ENCODE results near the gene ARHGEF28. TPM values are rescaled to one million over a fixed set of nuclear protein-coding genes. Genes with fewer than 3 reads are reported as not detected.

The ARHGEF28 gene
- total RNA-seq, 6 donors from 2014 or later: 14.4 to 47.1 (median 24.4) TPM

DNA sequence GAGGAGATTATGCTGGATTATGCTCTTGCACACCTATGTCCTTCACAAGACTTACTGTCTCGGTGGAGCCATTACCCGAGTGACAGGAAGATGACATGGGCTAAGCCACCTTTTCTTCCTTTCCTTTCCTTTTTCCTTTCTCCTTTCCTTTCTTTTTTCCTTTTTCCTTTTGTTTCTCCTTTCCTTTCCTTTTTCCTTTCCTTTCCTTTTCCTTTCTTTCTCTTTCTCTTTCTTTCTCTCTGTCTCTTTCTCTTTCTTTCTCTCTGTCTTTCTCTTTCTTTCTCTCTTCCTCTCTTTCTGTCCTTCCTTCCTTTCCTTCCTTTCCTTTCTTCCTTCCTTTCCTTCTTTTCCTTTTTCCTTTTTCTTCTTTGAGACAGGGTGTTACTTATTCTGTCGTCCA lies 202.5 kb downstream of the ARHGEF28 start:
- Histone ChIP-seq H3K27ac (no peak overlapping the region), H3K9me3 (no peaks in the 10 kb centered on the region), H3K4me3 (no peak overlapping the region), H3K36me3 (no peaks in the 10 kb centered on the region), H3K4me1 (peaks cover 0 to 19% (median 12%) of the 10 kb centered on the region in 4 donors), H3K27me3 (no peaks in the 10 kb centered on the region)
- 80 to 84% methylated on average over 3 of the region's 3 CpGs for WGBS, 2 donors
- TF ChIP-seq POLR2AphosphoS5 (IDR thresholded peaks at IDR 0.05): no peak
- TF ChIP-seq, protein P1, sequence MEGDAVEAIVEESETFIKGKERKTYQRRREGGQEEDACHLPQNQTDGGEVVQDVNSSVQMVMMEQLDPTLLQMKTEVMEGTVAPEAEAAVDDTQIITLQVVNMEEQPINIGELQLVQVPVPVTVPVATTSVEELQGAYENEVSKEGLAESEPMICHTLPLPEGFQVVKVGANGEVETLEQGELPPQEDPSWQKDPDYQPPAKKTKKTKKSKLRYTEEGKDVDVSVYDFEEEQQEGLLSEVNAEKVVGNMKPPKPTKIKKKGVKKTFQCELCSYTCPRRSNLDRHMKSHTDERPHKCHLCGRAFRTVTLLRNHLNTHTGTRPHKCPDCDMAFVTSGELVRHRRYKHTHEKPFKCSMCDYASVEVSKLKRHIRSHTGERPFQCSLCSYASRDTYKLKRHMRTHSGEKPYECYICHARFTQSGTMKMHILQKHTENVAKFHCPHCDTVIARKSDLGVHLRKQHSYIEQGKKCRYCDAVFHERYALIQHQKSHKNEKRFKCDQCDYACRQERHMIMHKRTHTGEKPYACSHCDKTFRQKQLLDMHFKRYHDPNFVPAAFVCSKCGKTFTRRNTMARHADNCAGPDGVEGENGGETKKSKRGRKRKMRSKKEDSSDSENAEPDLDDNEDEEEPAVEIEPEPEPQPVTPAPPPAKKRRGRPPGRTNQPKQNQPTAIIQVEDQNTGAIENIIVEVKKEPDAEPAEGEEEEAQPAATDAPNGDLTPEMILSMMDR (IDR thresholded peaks at IDR 0.05): no peak
- TF ChIP-seq POLR2A (IDR thresholded peaks at IDR 0.05): no peak
- no peak for TF ChIP-seq EP300 (IDR thresholded peaks at IDR 0.05)
- DNase-seq (no peak), ATAC-seq (ENCODE audit: low FRiP score in 2 of 2) (no peak)

DNA sequence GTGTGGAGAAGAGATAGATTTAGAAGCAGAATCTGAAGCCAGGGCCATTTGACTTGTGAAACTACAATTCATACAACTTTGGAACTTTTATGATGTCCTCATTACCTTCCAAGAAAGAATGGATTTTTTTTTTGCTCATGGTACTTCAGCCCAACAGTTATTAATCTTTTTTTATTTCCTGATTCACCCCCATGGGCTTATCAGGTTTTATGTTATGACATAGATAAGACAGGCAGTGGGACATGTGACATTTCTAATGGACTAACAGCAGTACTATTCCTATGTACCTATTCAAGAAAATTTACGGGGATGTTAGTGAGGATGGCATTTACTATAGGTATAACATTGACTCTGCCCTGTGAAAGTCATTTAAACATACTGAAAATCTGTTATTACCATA lies 204.7 kb downstream of the ARHGEF28 start:
- no peak for DNase-seq
- no peaks in the 10 kb centered on the region for H3K9me3 ChIP-seq
- no peak for ATAC-seq (ENCODE audit: low FRiP score in 2 of 2)
- H3K27me3 ChIP-seq: no peaks in the 10 kb centered on the region
- H3K27ac ChIP-seq: no peak overlapping the region
- H3K4me3 ChIP-seq: no peak overlapping the region
- H3K36me3 ChIP-seq: no peaks in the 10 kb centered on the region
- WGBS, 2 donors: 86 to 91% methylated on average over 1 of the region's 1 CpG
- H3K4me1 ChIP-seq: peaks cover 0 to 15% (median 10%) of the 10 kb centered on the region in 4 donors
- TF ChIP-seq POLR2AphosphoS5 (IDR thresholded peaks at IDR 0.05) (no peak), POLR2A (IDR thresholded peaks at IDR 0.05) (no peak), EP300 (IDR thresholded peaks at IDR 0.05) (no peak)

DNA sequence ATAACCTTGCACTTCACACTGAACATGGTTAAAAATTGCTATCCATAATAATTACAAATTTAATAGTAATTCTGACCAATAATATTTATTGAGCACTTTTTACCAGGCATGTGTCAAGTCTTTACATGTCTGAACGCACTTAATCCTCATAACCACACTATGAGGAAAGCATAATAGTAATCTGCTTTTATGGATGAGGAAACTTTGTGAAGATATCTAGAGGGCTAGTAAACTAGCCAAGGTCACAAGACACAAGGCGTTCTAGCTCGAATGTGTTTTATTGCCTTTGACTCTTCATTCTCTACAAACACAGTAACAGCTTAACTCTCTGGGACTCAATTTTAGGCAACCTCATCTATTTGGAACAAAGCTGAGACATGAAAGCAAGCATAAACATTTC lies 205.1 kb downstream of the ARHGEF28 start:
- TF ChIP-seq, protein P1 (IDR thresholded peaks at IDR 0.05): no peak
- TF ChIP-seq POLR2A (IDR thresholded peaks at IDR 0.05) (no peak), EP300 (IDR thresholded peaks at IDR 0.05) (no peak), POLR2AphosphoS5 (IDR thresholded peaks at IDR 0.05) (no peak)
- ATAC-seq (ENCODE audit: low FRiP score in 2 of 2): no peak
- H3K4me1 ChIP-seq: peaks cover 0 to 11% (median 8%) of the 10 kb centered on the region in 4 donors

DNA sequence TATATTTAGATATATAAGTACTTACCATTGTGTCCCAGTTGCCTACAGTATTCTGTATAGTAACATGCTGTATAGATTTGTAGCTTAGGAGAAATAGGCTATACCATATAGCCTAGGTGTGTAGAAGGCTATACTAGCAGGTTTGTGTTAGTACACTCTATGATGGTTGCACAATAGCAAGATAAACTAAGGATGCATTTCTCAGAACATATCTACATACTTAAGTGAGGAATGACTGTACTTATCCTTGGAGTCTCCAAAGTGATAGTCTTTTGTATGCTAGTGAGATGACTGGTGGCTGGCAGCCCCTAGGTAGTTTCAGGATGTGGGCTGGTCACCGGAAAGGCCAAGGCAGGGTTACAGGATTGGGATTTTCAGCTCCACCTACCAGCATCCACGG lies 208.7 kb downstream of the ARHGEF28 start:
- Histone ChIP-seq H3K27ac (no peak overlapping the region), H3K27me3 (no peaks in the 10 kb centered on the region), H3K4me1 (no peaks in the 10 kb centered on the region), H3K9me3 (no peaks in the 10 kb centered on the region), H3K4me3 (no peak overlapping the region), H3K36me3 (no peaks in the 10 kb centered on the region)
- TF ChIP-seq EP300 (IDR thresholded peaks at IDR 0.05) (no peak), POLR2A (IDR thresholded peaks at IDR 0.05) (no peak), POLR2AphosphoS5 (IDR thresholded peaks at IDR 0.05) (no peak)
- TF ChIP-seq, protein P1 (IDR thresholded peaks at IDR 0.05): no peak
- DNase-seq: no peak
- no peak for ATAC-seq (ENCODE audit: low FRiP score in 2 of 2)
- 89 to 97% methylated on average over 2 of the region's 2 CpGs for WGBS, 2 donors

More for the DNA sequence above, 205.1 kb downstream of the ARHGEF28 start:
- H3K36me3 ChIP-seq: no peaks in the 10 kb centered on the region
- no peak for DNase-seq
- no peak overlapping the region for H3K27ac ChIP-seq
- no peaks in the 10 kb centered on the region for H3K9me3 ChIP-seq
- no peak overlapping the region for H3K4me3 ChIP-seq
- 89 to 91% methylated on average over 3 of the region's 3 CpGs for WGBS, 2 donors
- H3K27me3 ChIP-seq: no peaks in the 10 kb centered on the region

DNA sequence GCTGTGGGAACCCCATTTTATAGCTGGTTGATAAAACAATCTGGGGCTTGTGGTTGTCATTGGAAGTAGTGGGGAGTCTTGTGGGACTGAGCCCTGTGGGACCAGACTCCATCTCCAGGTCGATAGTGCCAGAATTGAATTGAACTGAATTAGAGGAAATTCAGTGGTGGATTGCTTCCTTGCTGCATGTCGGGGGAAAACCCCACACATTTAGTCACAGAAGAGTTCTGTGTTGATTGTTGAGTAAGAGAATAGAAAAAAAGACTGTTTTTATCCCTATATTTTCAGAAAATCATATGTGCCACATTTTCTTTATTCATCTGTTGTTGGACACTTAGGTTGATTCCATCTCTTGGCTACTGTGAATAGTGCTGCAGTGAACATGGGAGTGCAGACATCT lies 209.7 kb downstream of the ARHGEF28 start:
- Histone ChIP-seq H3K27me3 (no peaks in the 10 kb centered on the region), H3K4me1 (no peaks in the 10 kb centered on the region), H3K27ac (no peak overlapping the region), H3K4me3 (no peak overlapping the region), H3K36me3 (no peaks in the 10 kb centered on the region), H3K9me3 (no peaks in the 10 kb centered on the region)
- ATAC-seq (ENCODE audit: low FRiP score in 2 of 2) (no peak), DNase-seq (no peak)
- TF ChIP-seq, protein P1 (IDR thresholded peaks at IDR 0.05): no peak
- TF ChIP-seq POLR2AphosphoS5 (IDR thresholded peaks at IDR 0.05) (no peak), EP300 (IDR thresholded peaks at IDR 0.05) (no peak), POLR2A (IDR thresholded peaks at IDR 0.05) (no peak)
- WGBS, 2 donors: 59 to 69% methylated on average over 2 of the region's 2 CpGs

All from upper lobe of left lung (tissue), 6 donors.